Activated gamma-delta T cell treated with Interleukin-2 at 50 U/mL for 16 hours (primary cell): ENCODE data around the gene SNAI3.
A peak's percentile ranks its signal among the peaks of the same experiment; 100 is the strongest.

Experiments
- DNase-seq: peaks from one replicate; pipeline ENCODE4 v3.0.0-alpha.2; 2020

SNAI3 gene

GRCh38 chr16:88649195-88649923 is 36.9 kb downstream of the SNAI3 start:
- no peak for DNase-seq

GRCh38 chr16:88647178-88648070 is 38.9 kb downstream of the SNAI3 start:
- no peak for DNase-seq

- no peak for DNase-seq
These were observed 39.8 kb downstream of the SNAI3 start for GRCh38 chr16:88646345-88647034.

- DNase-seq: no peak
These were observed 40.4 kb downstream of the SNAI3 start for GRCh38 chr16:88645941-88646340.

- no peak for DNase-seq
These were observed 40.9 kb downstream of the SNAI3 start for GRCh38 chr16:88645455-88645854.

GRCh38 chr16:88643644-88643932 is 42.7 kb downstream of the SNAI3 start:
- no peak for DNase-seq

GRCh38 chr16:88642881-88643643 is 43.2 kb downstream of the SNAI3 start:
- no peak for DNase-seq

- no peak for DNase-seq
These were observed 45.6 kb downstream of the SNAI3 start for GRCh38 chr16:88640498-88641247.

GRCh38 chr16:88640039-88640495 is 46.2 kb downstream of the SNAI3 start:
- no peak for DNase-seq

GRCh38 chr16:88639231-88640038 is 46.9 kb downstream of the SNAI3 start:
- DNase-seq: no peak

GRCh38 chr16:88638323-88639230 is 47.7 kb downstream of the SNAI3 start, which contains the start of gene IL17C:
Gene IL17C (plus strand): TSS chr16:88638572. CDS start chr16:88638642, 70 bp downstream.
- no peak for DNase-seq

- no peak for DNase-seq
These were observed 49.6 kb downstream of the SNAI3 start for GRCh38 chr16:88636488-88637265.

- DNase-seq: no peak
These were observed 50.5 kb downstream of the SNAI3 start for GRCh38 chr16:88635671-88636319.

GRCh38 chr16:88634994-88635670 is 51.2 kb downstream of the SNAI3 start:
- DNase-seq: no peak

- peak; percentile 73 for DNase-seq
These were observed 51.9 kb downstream of the SNAI3 start for GRCh38 chr16:88634141-88634993.

GRCh38 chr16:88633684-88634140 is 52.6 kb downstream of the SNAI3 start:
- DNase-seq: peak; percentile 59

- no peak for DNase-seq
These were observed 53.7 kb downstream of the SNAI3 start for GRCh38 chr16:88632587-88632930.
